HG02759 (cell line): ENCODE data around the gene AP1G1.
"Not testable (repeated sequence)": the region's sequence is repeated elsewhere in the genome, so short reads cannot be mapped to it uniquely, and the experiment has no call there.

ENCODE experiments used
- ATAC-seq: cut with Tn5 transposase; IDR thresholded peaks from one replicate; pipeline ENCODE4 v1.9.1; 2021; ENCODE audit warnings: mild to moderate bottlenecking, moderate library complexity; ENCODE audit not compliant: unreplicated experiment

AP1G1 gene

GRCh38 chr16:71808593-71809459 lies at the start of gene AP1G1:
Gene AP1G1, minus strand, starts transcription at chr16:71808834. Its CDS starts 19,355 bp downstream, at chr16:71789479.
- peak; percentile 85 for ATAC-seq

DNA sequence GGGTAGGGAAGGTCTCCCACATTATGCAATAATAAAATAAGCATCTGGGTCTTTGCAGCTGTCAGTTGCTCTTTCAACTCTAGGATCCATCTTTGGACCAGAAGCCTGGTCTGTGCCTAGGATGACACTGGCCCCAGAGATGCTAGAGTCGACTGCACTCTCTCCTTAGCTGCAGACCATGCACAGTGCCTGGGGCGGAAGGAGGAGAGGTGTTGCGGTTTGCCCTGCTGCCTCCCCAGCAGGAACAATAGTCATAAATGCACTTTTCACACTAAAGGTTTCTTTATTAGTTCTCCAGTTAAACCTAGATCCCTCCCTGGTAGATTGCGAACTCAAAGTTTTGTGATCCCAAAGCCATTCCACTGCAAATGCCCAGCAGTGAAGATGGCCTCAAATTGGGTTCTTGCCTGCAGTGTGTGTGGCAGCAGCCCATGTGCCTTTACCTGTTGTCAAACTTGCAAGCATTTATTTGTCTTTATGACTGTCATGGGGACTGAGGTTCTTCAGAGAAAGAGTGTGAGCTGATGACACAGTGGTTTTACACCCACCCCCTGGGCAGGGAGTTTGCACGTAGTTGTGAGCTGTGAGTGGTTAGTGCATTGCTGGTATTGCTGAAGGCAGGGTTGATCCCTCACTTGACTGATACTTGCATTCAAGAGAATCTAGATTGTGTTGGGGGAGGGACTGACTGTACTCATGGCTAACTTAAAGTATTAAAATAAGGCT lies 47.5 kb upstream of the AP1G1 start:
- ATAC-seq, result no peak

DNA sequence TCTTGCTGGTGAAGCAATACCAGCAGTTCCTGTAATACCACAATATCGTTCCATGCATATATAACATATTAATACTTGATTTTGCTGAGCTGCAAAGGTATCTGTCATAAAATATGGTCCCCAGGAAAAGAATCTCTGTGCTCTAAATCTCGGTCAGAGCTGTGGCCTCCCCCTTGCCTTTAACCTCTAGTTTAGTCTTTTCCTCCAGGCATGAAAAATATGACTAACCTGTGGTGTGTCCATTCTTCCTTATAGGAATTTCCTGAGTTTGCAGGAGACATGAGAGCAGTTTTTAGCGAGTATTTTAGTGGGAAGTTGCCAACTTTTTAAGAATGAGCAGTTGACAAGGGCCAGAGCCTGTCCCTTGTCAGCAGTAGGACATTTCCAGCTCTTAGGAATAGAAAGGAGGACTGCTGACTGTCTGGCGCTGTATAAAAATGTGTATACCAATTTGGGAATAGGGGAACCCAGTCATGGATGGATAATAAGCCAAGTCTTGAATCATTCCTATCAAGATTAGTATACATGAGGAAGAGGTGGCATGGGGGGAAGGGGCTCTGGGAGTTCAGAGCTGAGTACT lies 45.8 kb upstream of the AP1G1 start:
- ATAC-seq, result no peak

- peak; percentile 79 for ATAC-seq
Measured at GRCh38 chr16:71853413-71853812, 44.8 kb upstream of the AP1G1 start.

- no peak for ATAC-seq
Measured at GRCh38 chr16:71852561-71852960, 43.9 kb upstream of the AP1G1 start.

GRCh38 chr16:71852158-71852557 lies 43.5 kb upstream of the AP1G1 start:
- ATAC-seq, result no peak

DNA sequence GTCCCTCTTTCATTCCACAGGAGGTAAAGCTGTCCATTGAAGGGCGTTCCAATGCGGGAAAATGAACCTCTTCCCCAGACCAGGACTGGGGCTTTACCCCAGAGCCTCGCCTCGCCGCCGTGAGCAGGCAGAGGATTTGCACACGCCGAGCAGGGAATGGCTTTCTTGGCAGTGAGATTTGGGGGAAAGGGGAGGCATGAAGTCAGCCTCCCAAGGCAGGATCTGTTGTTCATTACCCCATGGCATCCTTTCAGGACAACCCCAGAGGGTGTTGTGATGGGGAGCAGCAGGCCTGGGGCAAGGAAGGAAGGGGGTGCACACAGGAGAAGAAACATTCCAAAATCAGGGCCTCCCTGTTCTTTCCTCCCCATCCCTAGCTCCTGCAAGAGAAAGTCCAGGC lies 43.1 kb upstream of the AP1G1 start:
- ATAC-seq, result no peak

DNA sequence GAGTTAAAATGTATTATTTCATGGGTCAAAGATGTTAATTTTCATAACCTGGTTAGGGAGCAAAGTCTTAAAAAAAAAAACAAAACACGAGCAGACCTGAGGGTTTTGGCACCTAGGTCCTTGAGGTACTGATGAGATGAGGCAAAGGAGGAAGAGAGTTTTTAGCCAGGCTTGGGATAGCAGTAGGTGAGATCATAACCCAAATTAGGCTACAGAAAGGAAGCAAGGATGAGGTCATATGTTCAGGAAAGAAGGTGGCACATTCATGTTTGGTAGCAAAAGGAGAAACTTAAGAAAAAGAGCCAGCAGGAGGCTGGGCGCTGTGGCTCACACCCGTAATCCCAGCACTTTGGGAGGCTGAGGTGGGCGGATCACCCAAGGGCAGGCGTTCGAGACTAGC lies 40.0 kb upstream of the AP1G1 start:
- no peak for ATAC-seq

GRCh38 chr16:71847096-71847495 lies 38.5 kb upstream of the AP1G1 start:
- ATAC-seq, result no peak

DNA sequence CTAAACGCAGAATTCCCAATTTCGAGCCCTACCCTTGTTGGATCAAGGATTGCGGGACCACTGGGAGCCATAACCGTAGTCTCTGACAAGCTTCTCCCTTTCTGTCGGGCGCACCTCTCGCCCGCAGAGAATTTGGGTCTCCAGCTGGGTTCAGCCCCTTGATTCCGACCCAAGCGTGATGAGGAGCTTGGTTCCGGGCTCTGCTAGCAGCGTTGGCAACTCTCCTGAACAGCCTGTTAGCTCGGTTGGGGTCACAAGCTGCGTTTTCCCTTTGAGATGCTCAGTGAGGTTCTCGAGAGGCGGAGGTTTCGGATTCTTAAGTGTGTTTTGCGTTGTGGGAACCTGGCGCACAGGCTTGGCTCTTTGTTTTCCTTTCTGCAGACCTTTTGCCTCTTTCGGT lies 37.8 kb upstream of the AP1G1 start:
- no peak for ATAC-seq

GRCh38 chr16:71845639-71846430 lies 37.2 kb upstream of the AP1G1 start, which contains the start of gene ATXN1L:
Gene ATXN1L, plus strand, starts transcription at chr16:71845976. Its CDS starts 3,765 bp downstream, at chr16:71849741.
- ATAC-seq, result peak; percentile 81

GRCh38 chr16:71843572-71843971 lies 34.9 kb upstream of the AP1G1 start:
- no peak for ATAC-seq

- ATAC-seq, result no peak
Measured at GRCh38 chr16:71840052-71840451, 31.4 kb upstream of the AP1G1 start.

- no peak for ATAC-seq
Measured at GRCh38 chr16:71837150-71837549, 28.5 kb upstream of the AP1G1 start.

DNA sequence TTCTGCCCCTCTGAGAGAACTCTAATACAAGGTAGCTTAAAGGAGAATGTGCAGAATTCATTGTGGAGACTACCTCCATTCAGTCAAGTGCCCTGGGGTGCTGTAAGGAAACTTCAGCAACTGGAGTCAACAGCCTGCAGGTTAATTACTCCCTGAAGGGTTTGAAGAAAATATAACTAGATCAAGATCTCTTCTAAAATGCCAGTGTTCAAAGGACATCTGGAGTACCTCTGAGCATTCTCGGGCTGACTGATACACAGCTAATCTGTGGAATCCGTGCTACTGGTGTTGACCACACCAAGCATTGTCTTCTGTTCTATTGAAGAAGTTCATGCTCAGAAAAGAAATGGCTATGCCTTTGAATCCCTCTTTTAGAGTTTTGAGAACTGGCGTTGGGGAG lies 25.7 kb upstream of the AP1G1 start:
- no peak for ATAC-seq

DNA sequence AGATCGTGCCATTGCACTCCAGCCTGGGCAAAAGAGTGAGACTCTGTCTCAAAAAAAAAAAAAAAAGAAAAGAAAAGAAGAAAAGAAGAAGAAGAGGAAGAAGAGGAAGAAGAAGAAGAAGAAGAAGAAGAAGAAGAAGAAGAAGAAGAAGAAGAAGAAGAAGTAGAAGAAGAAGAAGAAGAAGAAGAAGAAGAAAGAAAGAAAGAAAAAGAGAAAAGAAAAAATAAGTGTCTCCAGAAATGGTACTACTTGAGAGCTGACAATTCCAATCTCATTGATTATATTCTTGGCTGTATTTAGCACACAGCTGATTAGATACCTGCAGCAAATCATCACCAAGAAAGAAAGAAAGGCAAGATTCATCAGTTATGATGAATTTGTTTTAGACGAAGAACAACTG lies 23.5 kb upstream of the AP1G1 start:
- not testable (repeated sequence) for ATAC-seq

- ATAC-seq, result not testable (repeated sequence)
Measured at GRCh38 chr16:71831698-71832097, 23.1 kb upstream of the AP1G1 start.

DNA sequence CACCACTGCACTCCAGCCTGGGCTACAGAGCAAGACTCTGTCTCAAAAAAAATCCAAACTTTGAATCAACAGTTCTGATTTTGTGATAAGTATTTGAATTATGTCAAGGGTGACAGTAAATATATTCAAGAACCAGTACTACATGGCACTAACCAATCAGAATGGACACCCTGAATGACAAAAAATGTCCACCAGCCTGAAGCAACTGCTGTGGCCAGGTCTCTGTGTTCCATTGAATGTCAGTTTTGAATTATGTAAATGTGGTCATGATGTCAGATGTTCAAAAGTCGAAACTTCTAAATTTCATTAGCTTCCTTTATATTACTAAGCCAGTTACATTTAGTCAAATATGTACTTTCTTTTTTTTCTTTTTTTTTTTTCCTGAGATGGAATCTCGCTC lies 21.7 kb upstream of the AP1G1 start:
- ATAC-seq, result no peak

- ATAC-seq, result no peak
Measured at GRCh38 chr16:71826533-71827017, 17.9 kb upstream of the AP1G1 start.

DNA sequence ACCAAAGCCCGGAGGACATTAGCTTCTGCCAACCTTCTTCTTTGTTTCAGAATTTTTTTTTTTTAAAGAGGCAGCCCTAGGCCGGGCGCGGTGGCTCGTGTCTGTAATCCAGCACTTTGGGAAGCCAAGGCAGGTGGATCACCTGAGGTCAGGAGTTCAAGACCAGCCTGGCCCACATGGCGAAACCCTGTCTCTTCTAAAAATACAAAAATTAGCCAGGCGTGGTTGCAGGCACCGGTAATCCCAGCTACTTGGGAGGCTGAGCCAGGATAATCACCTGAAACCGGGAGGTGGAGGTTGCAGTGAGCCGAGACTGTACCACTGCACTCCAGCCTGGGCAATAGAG lies 8.5 kb upstream of the AP1G1 start:
- peak; percentile 7 for ATAC-seq
